ENCODE measurements around the gene FOXO1. TPM values are rescaled to one million over a fixed set of nuclear protein-coding genes. Genes with fewer than 3 reads are reported as not detected.

Gene FOXO1
- total and polyA plus RNA-seq, 2 of the 13 experiments (the other 11 are each of a cell fraction or from before 2014, with no cell fraction given): 8.1 to 13.1 TPM

- TF ChIP-seq ZNF407 (CRISPR knock-in tag; IDR thresholded peaks at IDR 0.05; ENCODE audit: not compliant biosample characterization) (no peak), BORCS8-MEF2B (CRISPR knock-in tag; IDR thresholded peaks at IDR 0.05) (no peak), NFE2 (CRISPR knock-in tag; IDR thresholded peaks at IDR 0.05) (no peak), ZNF674 (CRISPR knock-in tag; IDR thresholded peaks at IDR 0.05; ENCODE audit: low read depth) (no peak), PAXIP1 (CRISPR knock-in tag; conservative IDR thresholded peaks at IDR 0.05) (peak; percentile 90), ZNF773 (CRISPR knock-in tag; IDR thresholded peaks at IDR 0.05; ENCODE audit: borderline replicate concordance) (no peak), ETV6 (CRISPR knock-in tag; conservative IDR thresholded peaks at IDR 0.05) (no peak), SNAPC4 (CRISPR knock-in tag; IDR thresholded peaks at IDR 0.05) (peak; percentile 61; the same call in 1 of the 2 replicates), POLR2G (IDR thresholded peaks at IDR 0.05; ENCODE audit: low read depth, low read length) (0 out of 2 replicates have a peak, but pooled peaks have one; percentile 22), SRSF1 (optimal IDR thresholded peaks at IDR 0.05; ENCODE audit: low read depth, low read length) (no peak)
Measured at GRCh38 chr13:40536443-40537113, 129.9 kb downstream of the FOXO1 start (continued).
